ENCODE results near the gene NSUN6. TPM values are rescaled to one million over a fixed set of nuclear protein-coding genes. Genes with fewer than 3 reads are reported as not detected.

The NSUN6 gene
- polyA plus RNA-seq, 3 donors = 1.2 to 5.1 (median 3.1) TPM

DNA sequence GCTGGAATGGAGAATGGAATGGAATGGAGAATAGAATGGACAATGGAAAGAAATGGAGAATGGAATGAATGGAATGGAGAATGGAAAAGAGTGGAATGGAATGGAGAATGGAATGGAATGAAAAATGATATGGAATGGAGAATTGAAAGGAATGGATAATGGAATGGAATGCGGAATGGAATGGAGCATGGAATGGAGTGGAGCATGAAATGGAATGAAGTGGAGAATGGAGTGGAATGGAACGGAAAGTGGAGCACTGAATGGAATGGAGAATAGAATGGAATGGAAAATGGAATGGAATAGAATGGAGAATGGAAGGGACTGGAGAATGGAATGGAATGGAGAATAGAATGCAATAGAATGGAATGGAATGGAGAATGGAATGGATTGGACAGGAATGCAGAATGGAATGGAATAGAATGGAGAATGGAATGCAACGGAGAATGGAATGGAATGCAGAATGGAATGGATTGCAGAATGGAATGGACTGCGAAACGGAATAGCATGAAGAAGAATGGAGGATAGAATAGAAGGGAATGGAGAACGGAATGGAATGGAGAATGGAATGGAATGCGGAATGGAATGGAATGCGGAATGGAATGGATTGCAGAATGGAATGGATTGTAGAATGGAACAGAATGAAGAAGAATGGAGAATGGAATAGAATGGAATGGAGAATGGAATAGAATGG is 89.4 kb downstream of the NSUN6 start:
- Histone ChIP-seq H3K27ac (ENCODE audit: low read depth in 1 of 2, low read length in 2 of 2) (no peak overlapping the region), H2AFZ (ENCODE audit: insufficient read depth, low read depth, low read length, poor library complexity, severe bottlenecking) (no peak overlapping the region), H4K20me1 (ENCODE audit: insufficient read depth, low read length) (no peaks in the 10 kb centered on the region), H3K36me3 (replicated peaks in 1 of 2; ENCODE audit: control insufficient read depth in 1 of 2, insufficient read depth in 2 of 2, low read length in 2 of 2) (peaks cover 0 to 30% of the 10 kb centered on the region in 2 donors), H3K9me3 (replicated peaks in 1 of 2; ENCODE audit: control insufficient read depth in 1 of 2, insufficient read depth in 1 of 2, low read length in 2 of 2) (peaks cover 35 to 92% of the 10 kb centered on the region in 2 donors), H3K79me2 (ENCODE audit: insufficient read depth, low read length) (no peaks in the 10 kb centered on the region), H3K4me1 (ENCODE audit: control insufficient read depth in 1 of 2, insufficient read depth in 2 of 2, low read length in 2 of 2) (no peaks in the 10 kb centered on the region), H3K27me3 (ENCODE audit: control insufficient read depth in 2 of 2, insufficient read depth in 2 of 2, low read length in 2 of 2) (no peaks in the 10 kb centered on the region), H3K4me3 (replicated peaks in 1 of 3; ENCODE audit: low read depth in 2 of 3, low read length in 3 of 3) (no peak overlapping the region), H3K9ac (ENCODE audit: insufficient read depth, low read length, poor library complexity, severe bottlenecking) (no peak overlapping the region), H3K4me2 (replicated peaks; ENCODE audit: extremely low read depth, low read length, poor library complexity, severe bottlenecking) (no peak overlapping the region)
- H3K9me3 Mint-ChIP-seq = no peaks in the 10 kb centered on the region
- DNase-seq = no peak
- no peak overlapping the region for H3K4me3 Mint-ChIP-seq
- 98% methylated on average over 8 of the region's 8 CpGs for WGBS (ENCODE audit: insufficient coverage)
- no peaks in the 10 kb centered on the region for H3K27me3 Mint-ChIP-seq (ENCODE audit: low read depth in 3 of 3)
- H3K36me3 Mint-ChIP-seq = no peaks in the 10 kb centered on the region
- no peak overlapping the region for H3K27ac Mint-ChIP-seq
- TF ChIP-seq CTCF (IDR thresholded peaks at IDR 0.05) = no peak
- H3K4me1 Mint-ChIP-seq = no peaks in the 10 kb centered on the region
- intact Hi-C loops (cut with micrococcal nuclease) = no loop called here

DNA sequence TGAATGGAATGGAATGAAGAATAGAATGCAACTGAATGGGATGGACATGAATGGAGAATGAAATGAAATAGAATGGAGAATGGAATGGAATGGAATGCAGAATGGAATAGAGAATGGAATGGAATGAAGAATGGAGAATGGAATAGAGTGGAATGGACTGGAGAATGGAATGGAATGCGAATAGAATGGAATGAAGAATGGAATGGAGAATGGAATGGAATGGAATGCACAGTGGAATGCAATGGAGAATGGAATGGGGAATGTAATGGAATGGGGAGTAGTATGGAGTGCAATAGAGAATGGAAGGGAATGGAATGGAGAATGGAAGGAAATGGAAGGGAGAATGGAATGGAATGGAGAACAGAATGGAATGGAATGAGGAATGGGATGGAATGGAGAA is 93.4 kb downstream of the NSUN6 start:
- Histone ChIP-seq H3K9ac (ENCODE audit: insufficient read depth, low read length, poor library complexity, severe bottlenecking) (no peak overlapping the region), H3K27me3 (ENCODE audit: control insufficient read depth in 2 of 2, insufficient read depth in 2 of 2, low read length in 2 of 2) (no peaks in the 10 kb centered on the region), H3K9me3 (replicated peaks in 1 of 2; ENCODE audit: control insufficient read depth in 1 of 2, insufficient read depth in 1 of 2, low read length in 2 of 2) (peaks cover 24 to 91% of the 10 kb centered on the region in 2 donors), H3K4me3 (replicated peaks in 1 of 3; ENCODE audit: low read depth in 2 of 3, low read length in 3 of 3) (no peak overlapping the region), H2AFZ (ENCODE audit: insufficient read depth, low read depth, low read length, poor library complexity, severe bottlenecking) (no peak overlapping the region), H3K36me3 (replicated peaks in 1 of 2; ENCODE audit: control insufficient read depth in 1 of 2, insufficient read depth in 2 of 2, low read length in 2 of 2) (peaks cover 0 to 57% of the 10 kb centered on the region in 2 donors), H3K79me2 (ENCODE audit: insufficient read depth, low read length) (no peaks in the 10 kb centered on the region), H3K4me2 (replicated peaks; ENCODE audit: extremely low read depth, low read length, poor library complexity, severe bottlenecking) (no peak overlapping the region), H3K4me1 (ENCODE audit: control insufficient read depth in 1 of 2, insufficient read depth in 2 of 2, low read length in 2 of 2) (no peaks in the 10 kb centered on the region), H4K20me1 (ENCODE audit: insufficient read depth, low read length) (no peaks in the 10 kb centered on the region), H3K27ac (ENCODE audit: low read depth in 1 of 2, low read length in 2 of 2) (no peak overlapping the region)
- Mint-ChIP-seq H3K4me1 (no peaks in the 10 kb centered on the region), H3K36me3 (no peaks in the 10 kb centered on the region), H3K9me3 (no peaks in the 10 kb centered on the region), H3K27ac (no peak overlapping the region), H3K4me3 (no peak overlapping the region), H3K27me3 (ENCODE audit: low read depth in 3 of 3) (no peaks in the 10 kb centered on the region)
- DNase-seq = no peak
- 88% methylated on average over 1 of the region's 1 CpG for whole genome bisulfite sequencing (ENCODE audit: insufficient coverage)
- intact Hi-C loops (cut with micrococcal nuclease) = no loop called here
- no peak for TF ChIP-seq CTCF (IDR thresholded peaks at IDR 0.05)
